Mononuclear cell (primary cell): Measurements from ENCODE around the gene ANAPC5. TPM values are rescaled to one million over a fixed set of nuclear protein-coding genes. Genes with fewer than 3 reads are reported as not detected.
"Not testable (repeated sequence)": the region's sequence is repeated elsewhere in the genome, so short reads cannot be mapped to it uniquely, and the experiment has no call there.

Source experiments
- H3K27me3 ChIP-seq: 2 replicates; pipeline ENCODE4 v1.6.0; 2011; ENCODE audit warnings: low read length, control low read depth; ENCODE audit not compliant: insufficient read depth
- H3K4me1 ChIP-seq: 2 replicates; pipeline ENCODE4 v1.5.1; 2011; ENCODE audit warnings: mild to moderate bottlenecking, low read length, control low read depth; ENCODE audit not compliant: insufficient read depth
- H3K4me3 ChIP-seq: 2 replicates; pipeline ENCODE4 v1.5.1; 2011; ENCODE audit warnings: mild to moderate bottlenecking, low read length, moderate library complexity
- H3K9me3 ChIP-seq: 2 replicates; pipeline ENCODE4 v1.5.1; 2011; ENCODE audit warnings: low read depth, mild to moderate bottlenecking, control low read depth, low read length
- total RNA-seq: library from RNA; depleted of rRNA; stranded (reverse); fragments of >200 nt; gene quantifications from one replicate; pipeline ENCODE4 v1.2.3, GENCODE V29; 2012

ANAPC5 gene
- total RNA-seq, 1 donor, result 114 TPM

GRCh38 chr12:121344506-121344905, 7.7 kb downstream of the ANAPC5 start:
- H3K4me1 ChIP-seq, result peaks cover 6% of the 10 kb centered on the region
- H3K4me3 ChIP-seq, result no peak overlapping the region
- no peaks in the 10 kb centered on the region for H3K9me3 ChIP-seq
- no peaks in the 10 kb centered on the region for H3K27me3 ChIP-seq

GRCh38 chr12:121337416-121337815, 14.8 kb downstream of the ANAPC5 start:
- no peaks in the 10 kb centered on the region for H3K4me1 ChIP-seq
- H3K27me3 ChIP-seq, result no peaks in the 10 kb centered on the region
- H3K4me3 ChIP-seq, result no peak overlapping the region
- no peaks in the 10 kb centered on the region for H3K9me3 ChIP-seq

GRCh38 chr12:121334513-121335343, 17.5 kb downstream of the ANAPC5 start:
- no peaks in the 10 kb centered on the region for H3K9me3 ChIP-seq
- H3K4me1 ChIP-seq, result no peaks in the 10 kb centered on the region
- H3K27me3 ChIP-seq, result no peaks in the 10 kb centered on the region
- H3K4me3 ChIP-seq, result no peak overlapping the region

- Histone ChIP-seq H3K4me3 (no peak overlapping the region), H3K4me1 (no peaks in the 10 kb centered on the region), H3K27me3 (no peaks in the 10 kb centered on the region), H3K9me3 (no peaks in the 10 kb centered on the region)
Measured at GRCh38 chr12:121333747-121334146, 18.5 kb downstream of the ANAPC5 start.

DNA sequence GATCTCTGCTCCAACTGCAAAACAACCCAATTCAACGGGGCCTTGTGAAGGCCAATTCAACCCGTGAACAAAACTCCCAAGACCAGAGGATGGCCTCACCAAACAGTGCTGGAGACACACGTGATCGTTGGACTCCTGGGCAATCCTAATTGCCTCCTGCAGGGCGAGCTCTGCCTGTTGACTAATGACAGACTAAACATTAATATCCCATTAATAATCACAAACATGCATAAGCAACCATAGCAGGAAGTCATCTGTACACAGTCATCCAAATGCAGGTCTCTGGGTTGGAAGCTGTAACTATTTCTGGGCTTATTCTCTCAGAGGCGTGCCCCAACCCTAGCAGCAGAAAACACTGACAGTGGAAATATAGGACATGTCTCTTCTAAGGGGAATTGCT, 21.0 kb downstream of the ANAPC5 start:
- H3K9me3 ChIP-seq, result no peaks in the 10 kb centered on the region

GRCh38 chr12:121330692-121331091, 21.5 kb downstream of the ANAPC5 start:
- Histone ChIP-seq H3K9me3 (no peaks in the 10 kb centered on the region), H3K27me3 (no peaks in the 10 kb centered on the region), H3K4me3 (no peak overlapping the region)

More for the DNA sequence above, 21.0 kb downstream of the ANAPC5 start:
- H3K27me3 ChIP-seq, result no peaks in the 10 kb centered on the region
- H3K4me3 ChIP-seq, result no peak overlapping the region
- H3K4me1 ChIP-seq, result no peaks in the 10 kb centered on the region

GRCh38 chr12:121330195-121330594, 22.0 kb downstream of the ANAPC5 start:
- H3K9me3 ChIP-seq, result no peaks in the 10 kb centered on the region
- no peak overlapping the region for H3K4me3 ChIP-seq
- H3K27me3 ChIP-seq, result no peaks in the 10 kb centered on the region
- H3K4me1 ChIP-seq, result no peaks in the 10 kb centered on the region

More at GRCh38 chr12:121330692-121331091, 21.5 kb downstream of the ANAPC5 start:
- H3K4me1 ChIP-seq, result no peaks in the 10 kb centered on the region

GRCh38 chr12:121328620-121329019, 23.6 kb downstream of the ANAPC5 start:
- no peaks in the 10 kb centered on the region for H3K27me3 ChIP-seq
- no peaks in the 10 kb centered on the region for H3K9me3 ChIP-seq
- H3K4me3 ChIP-seq, result no peak overlapping the region
- H3K4me1 ChIP-seq, result no peaks in the 10 kb centered on the region

DNA sequence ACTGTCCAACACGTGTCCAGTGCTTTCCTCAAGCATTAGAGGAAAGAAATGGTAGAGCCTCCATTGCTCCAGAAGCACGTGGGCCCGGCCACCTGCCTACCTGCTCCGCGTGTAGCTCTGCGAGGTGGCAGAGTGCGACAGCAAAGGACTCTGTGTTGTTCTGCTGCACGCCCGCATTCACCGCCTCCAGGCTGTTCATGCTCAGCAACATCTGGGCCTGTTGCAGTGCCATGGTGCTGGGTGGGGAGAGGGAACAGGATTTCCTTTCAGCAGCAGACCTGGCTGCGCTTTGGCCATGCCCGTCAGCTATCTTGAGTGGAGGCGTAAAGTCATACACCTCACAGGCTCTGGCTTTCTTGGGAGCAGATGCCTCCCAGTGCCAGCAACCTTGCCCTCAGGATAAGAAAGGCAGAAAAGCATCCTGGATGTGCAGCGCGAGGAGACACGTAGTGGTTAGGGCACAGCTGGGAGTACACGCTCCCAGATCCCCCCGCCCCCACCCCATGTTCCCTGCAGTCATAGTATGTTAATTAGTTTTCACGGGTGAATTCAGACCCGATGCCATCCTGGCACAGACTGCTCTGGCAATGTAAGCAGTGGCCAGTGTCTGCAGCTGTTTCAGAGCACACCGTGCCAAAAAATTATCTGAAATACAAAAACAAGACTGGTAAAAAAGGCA, 25.1 kb downstream of the ANAPC5 start:
- H3K4me1 ChIP-seq, result no peaks in the 10 kb centered on the region
- no peaks in the 10 kb centered on the region for H3K27me3 ChIP-seq
- no peak overlapping the region for H3K4me3 ChIP-seq
- no peaks in the 10 kb centered on the region for H3K9me3 ChIP-seq

GRCh38 chr12:121325922-121326396, 26.3 kb downstream of the ANAPC5 start:
- no peak overlapping the region for H3K4me3 ChIP-seq
- H3K9me3 ChIP-seq, result no peaks in the 10 kb centered on the region
- H3K4me1 ChIP-seq, result no peaks in the 10 kb centered on the region
- H3K27me3 ChIP-seq, result no peaks in the 10 kb centered on the region

DNA sequence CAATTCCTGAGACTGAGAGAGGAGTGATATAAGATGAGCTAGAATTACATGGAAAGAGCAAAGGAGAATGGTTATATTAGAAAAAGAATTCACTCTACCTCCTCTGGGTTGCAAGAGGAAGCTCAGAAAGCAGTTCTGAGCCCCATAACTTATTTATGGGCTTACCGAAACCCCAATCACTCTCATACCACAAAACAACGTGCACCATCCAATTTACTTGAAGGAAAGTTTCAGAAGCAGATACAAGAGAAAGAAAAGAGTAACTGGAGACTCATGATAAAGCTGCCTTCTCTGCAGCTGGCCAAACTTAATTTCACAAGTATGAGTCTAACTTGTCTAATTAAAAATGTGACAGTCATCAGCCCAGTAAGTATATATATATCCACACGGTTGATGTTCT, 28.3 kb downstream of the ANAPC5 start:
- H3K4me3 ChIP-seq, result no peak overlapping the region
- H3K27me3 ChIP-seq, result no peaks in the 10 kb centered on the region
- H3K4me1 ChIP-seq, result no peaks in the 10 kb centered on the region
- no peaks in the 10 kb centered on the region for H3K9me3 ChIP-seq

GRCh38 chr12:121318121-121318520, 34.1 kb downstream of the ANAPC5 start:
- H3K27me3 ChIP-seq, result no peaks in the 10 kb centered on the region
- peaks cover 11% of the 10 kb centered on the region for H3K4me1 ChIP-seq

DNA sequence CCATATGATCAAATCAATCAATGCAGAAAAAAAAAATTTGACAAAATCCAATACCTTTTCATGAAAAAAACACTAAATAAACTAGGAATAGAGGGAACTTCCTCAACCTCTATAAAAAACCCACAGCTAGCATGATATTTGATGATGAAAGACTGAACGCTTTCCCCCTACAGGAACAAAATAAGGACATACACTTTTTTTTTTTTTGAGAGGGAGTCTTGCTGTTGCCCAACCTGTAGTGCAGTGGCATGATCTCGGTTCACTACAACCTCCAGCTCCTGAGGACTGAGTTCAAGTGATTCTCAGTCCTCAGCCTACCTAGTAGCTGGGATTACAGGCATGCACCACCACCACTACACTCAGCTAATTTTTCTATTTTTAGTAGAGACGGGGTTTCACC, 37.8 kb downstream of the ANAPC5 start:
- Histone ChIP-seq H3K4me3 (no peak overlapping the region), H3K4me1 (peaks cover 11% of the 10 kb centered on the region), H3K9me3 (no peaks in the 10 kb centered on the region), H3K27me3 (no peaks in the 10 kb centered on the region)

More at GRCh38 chr12:121318121-121318520, 34.1 kb downstream of the ANAPC5 start:
- Histone ChIP-seq H3K9me3 (no peaks in the 10 kb centered on the region), H3K4me3 (no peak overlapping the region)

DNA sequence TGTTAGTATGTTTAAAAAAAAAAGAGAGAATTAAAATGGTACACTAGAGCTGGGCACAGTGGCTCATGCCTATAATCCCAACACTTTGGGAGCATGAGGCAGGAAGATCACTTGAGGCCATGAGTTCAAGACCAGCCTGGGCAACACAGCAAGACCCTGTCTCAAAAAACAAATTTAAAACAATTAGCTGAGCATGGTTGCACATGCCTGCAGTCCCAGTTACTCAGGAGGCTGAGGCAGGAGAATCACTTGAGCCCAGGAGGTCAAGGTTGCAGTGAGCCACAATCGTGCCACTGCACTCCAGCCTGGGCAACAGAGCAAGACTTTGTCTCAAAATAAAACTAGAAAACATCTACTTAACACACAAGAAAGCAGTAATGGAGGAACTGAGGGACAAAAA, 42.0 kb downstream of the ANAPC5 start:
- not testable (repeated sequence) for H3K27me3 ChIP-seq, H3K4me3 ChIP-seq, H3K9me3 ChIP-seq
- H3K4me1 ChIP-seq, result peaks cover 26% of the 10 kb centered on the region

DNA sequence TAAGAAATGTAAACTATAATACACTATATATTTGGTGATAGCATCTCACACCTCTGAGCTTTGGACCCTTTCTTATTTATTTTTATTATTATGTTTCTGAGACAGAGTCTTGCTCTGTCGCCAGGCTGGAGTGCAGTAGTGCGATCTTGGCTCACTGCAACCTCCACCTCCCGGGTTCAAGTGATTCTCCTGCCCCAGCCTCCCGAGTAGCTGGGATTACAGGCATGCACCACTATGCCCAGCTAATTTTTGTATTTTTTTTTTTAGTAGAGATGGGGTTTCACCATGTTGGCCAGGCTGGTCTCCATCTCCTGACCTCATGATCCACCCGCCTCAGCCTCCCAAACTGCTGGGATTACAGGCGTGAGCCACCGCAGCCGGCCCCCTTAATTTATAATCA, 44.8 kb downstream of the ANAPC5 start:
- H3K27me3 ChIP-seq, H3K4me3 ChIP-seq, H3K9me3 ChIP-seq: not testable (repeated sequence)
- peaks cover 15% of the 10 kb centered on the region for H3K4me1 ChIP-seq
